SK-N-SH (cell line): ENCODE results near the gene FNDC1.

Source experiments
- CTCF ChIP-seq: fragments of 200-600 bp; sonication (generic); IDR thresholded peaks from 2 replicates; pipeline ENCODE4 v1.6.1; 2017; ENCODE audit warnings: antibody characterized with exemption, mild to moderate bottlenecking, moderate library complexity
- ELF1 ChIP-seq: IDR thresholded peaks from 2 replicates; pipeline ENCODE4 v1.4.0; 2012
- GABPA ChIP-seq: IDR thresholded peaks from 2 replicates; pipeline ENCODE4 v1.4.0; 2012; ENCODE audit warnings: low read depth, mild to moderate bottlenecking
- JUND ChIP-seq: IDR thresholded peaks from 2 replicates; pipeline ENCODE4 v1.4.0; 2012
- MAX ChIP-seq: IDR thresholded peaks from 2 replicates; pipeline ENCODE4 v1.4.0; 2012; ENCODE audit warnings: low read depth
- POLR2AphosphoS5 ChIP-seq: IDR thresholded peaks from 2 replicates; pipeline ENCODE4 v1.6.1; 2012; ENCODE audit warnings: low read depth, low read length
- RAD21 ChIP-seq: IDR thresholded peaks from 2 replicates; pipeline ENCODE4 v1.6.1; 2012; ENCODE audit warnings: mild to moderate bottlenecking, low read length
- REST ChIP-seq: IDR thresholded peaks from 2 replicates; pipeline ENCODE4 v1.6.1; 2012; ENCODE audit warnings: mild to moderate bottlenecking, low read depth, low read length, moderate library complexity
- YY1 ChIP-seq: IDR thresholded peaks from 2 replicates; pipeline ENCODE4 v1.4.0; 2012; ENCODE audit warnings: low read depth, mild to moderate bottlenecking
- ZBTB33 ChIP-seq: IDR thresholded peaks from 2 replicates; pipeline ENCODE4 v1.4.0; 2012; ENCODE audit warnings: low read depth, borderline replicate concordance

- TF ChIP-seq MAX: no peak
- no peak for TF ChIP-seq CTCF
- no peak for TF ChIP-seq REST
- no peak for TF ChIP-seq GABPA
- no peak for TF ChIP-seq RAD21
- no peak for TF ChIP-seq JUND
- no peak for TF ChIP-seq YY1
- TF ChIP-seq POLR2AphosphoS5: no peak
- TF ChIP-seq ZBTB33: no peak
- no peak for TF ChIP-seq ELF1
These were observed 35.4 kb downstream of the FNDC1 start for GRCh38 chr6:159204605-159205004.
